ENCODE results near the gene HSPB8.

GRCh38 chr12:119177724-119178380 is 879 bp upstream of the HSPB8 start:
- TF ChIP-seq, protein P1, sequence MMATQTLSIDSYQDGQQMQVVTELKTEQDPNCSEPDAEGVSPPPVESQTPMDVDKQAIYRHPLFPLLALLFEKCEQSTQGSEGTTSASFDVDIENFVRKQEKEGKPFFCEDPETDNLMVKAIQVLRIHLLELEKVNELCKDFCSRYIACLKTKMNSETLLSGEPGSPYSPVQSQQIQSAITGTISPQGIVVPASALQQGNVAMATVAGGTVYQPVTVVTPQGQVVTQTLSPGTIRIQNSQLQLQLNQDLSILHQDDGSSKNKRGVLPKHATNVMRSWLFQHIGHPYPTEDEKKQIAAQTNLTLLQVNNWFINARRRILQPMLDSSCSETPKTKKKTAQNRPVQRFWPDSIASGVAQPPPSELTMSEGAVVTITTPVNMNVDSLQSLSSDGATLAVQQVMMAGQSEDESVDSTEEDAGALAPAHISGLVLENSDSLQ (IDR thresholded peaks at IDR 0.05), result no peak
- TF ChIP-seq FOXK2 (IDR thresholded peaks at IDR 0.05) (no peak), FOXM1 (IDR thresholded peaks at IDR 0.05; ENCODE audit: borderline replicate concordance) (no peak), ELF4 (IDR thresholded peaks at IDR 0.05) (no peak), FOXA1 (IDR thresholded peaks at IDR 0.05) (no peak), BHLHE40 (IDR thresholded peaks at IDR 0.05; ENCODE audit: borderline replicate concordance) (no peak), SP1 (IDR thresholded peaks at IDR 0.05) (no peak), LEF1 (IDR thresholded peaks at IDR 0.05; ENCODE audit: borderline replicate concordance) (no peak)

All from HEK293T (cell line).